ENCODE results near the gene PTPN7. TPM values are rescaled to one million over a fixed set of nuclear protein-coding genes. Genes with fewer than 3 reads are reported as not detected.
"Not testable (repeated sequence)": the region's sequence is repeated elsewhere in the genome, so short reads cannot be mapped to it uniquely, and the experiment has no call there.

The PTPN7 gene
- total RNA-seq, 4 donors from 2014 or later, result 1.9 to 5.5 (median 3.1) TPM

DNA sequence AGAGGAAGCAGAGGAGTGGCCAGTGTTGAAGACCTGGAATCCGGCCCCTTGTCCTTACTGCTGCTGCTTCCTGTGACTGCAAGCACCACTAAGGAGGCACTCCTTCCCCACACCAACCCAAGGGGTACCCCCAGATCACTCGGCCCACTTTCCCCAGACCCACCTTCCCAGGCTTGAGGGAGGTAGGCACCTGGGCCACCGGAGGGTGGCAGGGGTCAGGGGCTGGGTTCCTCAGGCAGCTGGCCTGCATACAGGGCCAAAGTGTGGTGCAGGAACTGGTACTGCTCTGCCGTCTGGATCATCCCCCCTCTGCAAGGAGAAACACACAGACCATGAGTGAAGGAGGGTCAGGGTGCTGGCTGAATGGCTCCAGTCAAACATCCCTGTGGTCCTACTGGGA, 12.0 kb downstream of the PTPN7 start:
- Histone ChIP-seq H3K9me3 (no peaks in the 10 kb centered on the region), H3K36me3 (no peaks in the 10 kb centered on the region), H3K27ac (no peak overlapping the region), H3K4me3 (no peak overlapping the region), H3K4me1 (peaks cover 5 to 13% (median 10%) of the 10 kb centered on the region in 3 donors), H3K27me3 (no peaks in the 10 kb centered on the region)
- intact Hi-C loops (cut with DNase I), result no loop called here
- WGBS, 2 donors, result 70 to 81% methylated on average over 2 to 4 of the region's 4 CpGs
- no peak for DNase-seq
- no peak for TF ChIP-seq POLR2A (IDR thresholded peaks at IDR 0.05)
- TF ChIP-seq, protein P1, sequence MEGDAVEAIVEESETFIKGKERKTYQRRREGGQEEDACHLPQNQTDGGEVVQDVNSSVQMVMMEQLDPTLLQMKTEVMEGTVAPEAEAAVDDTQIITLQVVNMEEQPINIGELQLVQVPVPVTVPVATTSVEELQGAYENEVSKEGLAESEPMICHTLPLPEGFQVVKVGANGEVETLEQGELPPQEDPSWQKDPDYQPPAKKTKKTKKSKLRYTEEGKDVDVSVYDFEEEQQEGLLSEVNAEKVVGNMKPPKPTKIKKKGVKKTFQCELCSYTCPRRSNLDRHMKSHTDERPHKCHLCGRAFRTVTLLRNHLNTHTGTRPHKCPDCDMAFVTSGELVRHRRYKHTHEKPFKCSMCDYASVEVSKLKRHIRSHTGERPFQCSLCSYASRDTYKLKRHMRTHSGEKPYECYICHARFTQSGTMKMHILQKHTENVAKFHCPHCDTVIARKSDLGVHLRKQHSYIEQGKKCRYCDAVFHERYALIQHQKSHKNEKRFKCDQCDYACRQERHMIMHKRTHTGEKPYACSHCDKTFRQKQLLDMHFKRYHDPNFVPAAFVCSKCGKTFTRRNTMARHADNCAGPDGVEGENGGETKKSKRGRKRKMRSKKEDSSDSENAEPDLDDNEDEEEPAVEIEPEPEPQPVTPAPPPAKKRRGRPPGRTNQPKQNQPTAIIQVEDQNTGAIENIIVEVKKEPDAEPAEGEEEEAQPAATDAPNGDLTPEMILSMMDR (IDR thresholded peaks at IDR 0.05), result no peak

DNA sequence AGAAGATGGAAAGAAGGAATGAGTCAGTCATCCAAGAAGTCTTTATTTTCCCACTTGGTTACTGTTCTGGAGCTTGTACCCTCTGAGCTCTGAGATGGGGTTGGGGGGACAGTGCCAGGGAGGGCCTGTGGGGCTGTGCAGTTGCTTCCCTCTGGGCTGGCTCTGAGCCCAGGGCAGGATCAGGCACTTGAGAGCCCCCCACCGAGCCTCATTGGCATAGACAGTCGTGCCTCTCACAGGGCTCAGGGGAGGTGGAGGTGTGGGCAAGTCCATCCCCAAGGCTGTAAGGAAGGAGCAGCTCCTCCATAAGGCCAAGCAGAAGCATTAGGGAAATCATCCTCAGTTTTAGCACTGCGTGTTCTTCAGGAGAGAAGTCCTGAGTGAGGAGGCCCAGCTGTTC, 13.4 kb downstream of the PTPN7 start:
- peaks cover 5 to 27% (median 20%) of the 10 kb centered on the region in 3 donors for H3K4me1 ChIP-seq
- intact Hi-C loops (cut with DNase I), result no loop called here
- TF ChIP-seq, protein P1 (IDR thresholded peaks at IDR 0.05), result no peak
- TF ChIP-seq POLR2A (IDR thresholded peaks at IDR 0.05), result no peak
- WGBS, 2 donors, result 67% methylated on average over 3 of the region's 3 CpGs; no CpG with 5 or more reads in 1 of the 2 donors
- no peak overlapping the region for H3K4me3 ChIP-seq
- no peaks in the 10 kb centered on the region for H3K9me3 ChIP-seq
- DNase-seq, result no peak
- H3K27me3 ChIP-seq, result no peaks in the 10 kb centered on the region
- no peaks in the 10 kb centered on the region for H3K36me3 ChIP-seq
- no peak overlapping the region for H3K27ac ChIP-seq

DNA sequence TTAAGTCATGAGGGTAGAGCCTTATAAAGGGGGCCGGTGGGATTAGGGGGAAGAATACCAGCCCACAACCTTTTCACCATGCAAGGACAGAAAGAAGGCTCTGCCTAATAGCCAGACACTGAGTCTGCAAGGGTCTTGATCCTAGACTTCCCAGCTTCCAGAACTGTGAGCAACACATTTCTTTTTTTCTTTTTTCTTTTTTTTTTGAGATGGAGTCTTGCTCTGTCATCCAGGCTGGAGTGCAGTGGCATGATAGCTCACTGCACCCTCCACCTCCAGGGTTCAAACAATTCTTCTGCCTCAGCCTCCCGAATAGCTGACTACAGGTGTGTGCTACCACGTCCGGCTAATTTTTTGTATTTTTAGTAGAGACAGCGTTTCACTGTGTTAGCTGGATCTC, 14.1 kb downstream of the PTPN7 start:
- Histone ChIP-seq H3K9me3 (no peaks in the 10 kb centered on the region), H3K27ac (no peak overlapping the region), H3K27me3 (no peaks in the 10 kb centered on the region), H3K4me1 (peaks cover 5 to 34% (median 21%) of the 10 kb centered on the region in 3 donors), H3K36me3 (no peaks in the 10 kb centered on the region), H3K4me3 (no peak overlapping the region)
- DNase-seq, result no peak
- TF ChIP-seq, protein P1 (IDR thresholded peaks at IDR 0.05), result no peak
- TF ChIP-seq POLR2A (IDR thresholded peaks at IDR 0.05), result no peak
- intact Hi-C loops (cut with DNase I), result no loop called here
- WGBS, 2 donors, result 94 to 96% methylated on average over 2 to 5 of the region's 5 CpGs

DNA sequence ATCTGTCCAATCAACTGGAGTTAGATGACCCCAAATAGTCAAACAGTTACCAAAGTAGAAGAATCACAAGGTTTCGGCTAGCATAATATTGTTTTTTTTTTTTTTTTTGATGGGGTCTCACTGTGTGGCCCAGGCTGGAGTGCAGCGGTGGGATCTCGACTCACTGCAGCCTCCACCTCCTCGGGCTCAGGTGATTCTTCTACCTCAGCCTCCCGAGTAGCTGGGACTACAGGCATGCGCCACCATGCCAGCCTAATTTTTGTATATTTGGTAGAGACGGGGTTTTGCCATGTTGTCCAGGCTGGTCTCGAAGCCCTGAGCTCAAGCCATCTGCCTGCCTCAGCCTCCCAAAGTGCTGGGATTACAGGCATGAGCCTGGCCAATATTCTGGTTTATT, 14.7 kb downstream of the PTPN7 start:
- peaks cover 5 to 40% (median 24%) of the 10 kb centered on the region in 3 donors for H3K4me1 ChIP-seq
- H3K4me3 ChIP-seq; intact Hi-C loops (cut with DNase I); H3K36me3 ChIP-seq; H3K9me3 ChIP-seq; DNase-seq; H3K27me3 ChIP-seq: not testable (repeated sequence)
- H3K27ac ChIP-seq, result peak overlapping the region in 1 of 4 donors; percentile 82
- WGBS, 2 donors, result 79 to 93% methylated on average over 7 to 8 of the region's 8 CpGs

DNA sequence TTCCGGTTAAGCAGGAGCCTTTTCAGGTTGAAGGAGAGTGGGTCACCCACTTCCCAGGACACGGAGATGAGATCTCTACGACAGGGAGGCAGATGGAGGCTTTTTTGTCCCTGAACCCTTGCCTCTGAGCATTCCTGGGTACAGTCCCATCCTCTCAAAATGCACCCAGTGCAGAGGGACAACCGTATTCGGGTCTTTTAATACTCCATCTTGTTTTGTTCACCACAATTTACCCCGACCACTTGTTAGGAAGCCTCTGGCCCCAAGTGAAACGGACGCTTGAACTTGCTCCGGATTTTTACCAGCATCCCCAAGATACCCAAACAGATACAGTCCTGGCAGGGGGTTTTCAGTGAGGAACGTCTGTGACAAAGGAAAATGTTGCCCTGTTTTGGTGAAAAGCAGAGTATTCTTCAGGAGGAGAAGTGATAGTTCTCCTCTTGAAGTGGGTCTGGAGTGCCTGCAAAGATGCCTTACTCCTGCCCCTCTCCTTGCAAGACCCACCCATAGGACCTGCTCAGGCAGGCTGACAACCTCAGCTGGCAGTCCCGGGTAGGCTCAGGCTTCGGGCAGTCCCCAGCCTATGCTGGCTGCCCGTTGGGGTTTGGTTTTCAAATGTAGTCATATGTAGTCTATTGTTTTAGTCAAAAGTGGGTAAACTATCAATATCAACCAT, 15.2 kb downstream of the PTPN7 start:
- H3K27me3 ChIP-seq, result no peaks in the 10 kb centered on the region
- no peak for TF ChIP-seq POLR2A (IDR thresholded peaks at IDR 0.05)
- TF ChIP-seq, protein P1 (IDR thresholded peaks at IDR 0.05), result no peak
- intact Hi-C loops (cut with DNase I), result no loop called here
- H3K36me3 ChIP-seq, result peaks cover 0 to 11% (median 0%) of the 10 kb centered on the region in 3 donors
- H3K27ac ChIP-seq, result peak overlapping the region; percentile 82 to 97 (median 94)
- DNase-seq, result no peak
- WGBS, 2 donors, result 2% methylated on average over 6 to 9 of the region's 13 CpGs
- peak overlapping the region; percentile 62 to 96 (median 90) for H3K4me3 ChIP-seq
- no peaks in the 10 kb centered on the region for H3K9me3 ChIP-seq
- peaks cover 5 to 45% (median 24%) of the 10 kb centered on the region in 3 donors for H3K4me1 ChIP-seq
